CD14-positive monocyte (primary cell): ENCODE measurements around the gene LRRC49. TPM values are rescaled to one million over a fixed set of nuclear protein-coding genes. Genes with fewer than 3 reads are reported as not detected.

Source experiments
- DNase-seq, 3 donors: peaks; one replicate each; pipeline ENCODE4 v3.0.0-alpha.2; 2011 to 2022
- H2AFZ ChIP-seq: 2 replicates; pipeline ENCODE4 v1.6.0; 2012; ENCODE audit warnings: mild to moderate bottlenecking, low read depth, low read length, inconsistent platforms; ENCODE audit not compliant: insufficient read depth, poor library complexity, severe bottlenecking
- H3K27ac ChIP-seq, 2 donors: 1 replicate in 1 of 2; 2 replicates in 1 of 2; pipeline ENCODE4 v1.5.1; 2012 to 2013; ENCODE audit warnings: low read length in 2 of 2, control low read depth in 1 of 2, inconsistent platforms in 1 of 2, low read depth in 1 of 2, mild to moderate bottlenecking in 1 of 2
- H3K27me3 ChIP-seq, 2 donors: one replicate each; pipeline versions ENCODE4 v1.6.0 to v1.6.1; 2011 to 2013; ENCODE audit warnings: low read length in 2 of 2; ENCODE audit not compliant: control insufficient read depth in 2 of 2, insufficient read depth in 2 of 2
- H3K36me3 ChIP-seq, 2 donors: replicated peaks in 1 of 2; 1 replicate in 1 of 2; 2 replicates in 1 of 2; pipeline versions ENCODE4 v1.5.1 to v1.6.1; 2012 to 2013; ENCODE audit warnings: low read length in 2 of 2, control low read depth in 1 of 2, inconsistent platforms in 1 of 2, mild to moderate bottlenecking in 1 of 2; ENCODE audit not compliant: insufficient read depth in 2 of 2, control insufficient read depth in 1 of 2
- H3K4me1 ChIP-seq, 2 donors: 1 replicate in 1 of 2; 2 replicates in 1 of 2; pipeline versions ENCODE4 v1.5.1 to v1.6.1; 2012 to 2013; ENCODE audit warnings: low read length in 2 of 2, control low read depth in 1 of 2, inconsistent platforms in 1 of 2, mild to moderate bottlenecking in 1 of 2, moderate library complexity in 1 of 2; ENCODE audit not compliant: insufficient read depth in 2 of 2, control insufficient read depth in 1 of 2
- H3K4me2 ChIP-seq: replicated peaks from 2 replicates; pipeline ENCODE3; 2012; ENCODE audit warnings: low read length, moderate library complexity, mild to moderate bottlenecking; ENCODE audit not compliant: poor library complexity, severe bottlenecking; ENCODE audit errors: extremely low read depth
- H3K4me3 ChIP-seq, 3 experiments: fragments of 200-600 bp in 1 of 3; sonication (generic) in 1 of 3; replicated peaks in 1 of 3; 1 replicate in 2 of 3; 2 replicates in 1 of 3; pipeline ENCODE4 v1.5.1; 2011 to 2013; ENCODE audit warnings: low read length in 3 of 3, mild to moderate bottlenecking in 3 of 3, control low read depth in 2 of 3, low read depth in 2 of 3, inconsistent platforms in 1 of 3, moderate library complexity in 1 of 3
- H3K79me2 ChIP-seq: 2 replicates; pipeline ENCODE4 v1.6.0; 2012; ENCODE audit warnings: mild to moderate bottlenecking, control low read depth, inconsistent platforms, low read length, moderate library complexity; ENCODE audit not compliant: insufficient read depth
- H3K9ac ChIP-seq: 2 replicates; pipeline ENCODE4 v1.6.0; 2017; ENCODE audit warnings: low read length, mild to moderate bottlenecking; ENCODE audit not compliant: insufficient read depth, poor library complexity, severe bottlenecking
- H3K9me3 ChIP-seq, 2 donors: replicated peaks in 1 of 2; 1 replicate in 1 of 2; 2 replicates in 1 of 2; pipeline versions ENCODE4 v1.5.1 to v1.6.1; 2012 to 2013; ENCODE audit warnings: low read length in 2 of 2, control low read depth in 1 of 2; ENCODE audit not compliant: control insufficient read depth in 1 of 2, insufficient read depth in 1 of 2
- H4K20me1 ChIP-seq: 2 replicates; pipeline ENCODE4 v1.6.0; 2012; ENCODE audit warnings: mild to moderate bottlenecking, low read length, control low read depth, moderate library complexity; ENCODE audit not compliant: insufficient read depth
- H3K27ac Mint-ChIP-seq, 7 donors: one replicate each; pipeline ENCODE4 v1.8.0; 2020; ENCODE audit warnings: mild to moderate bottlenecking in 7 of 7, mixed read lengths in 7 of 7, moderate library complexity in 6 of 7, inconsistent platforms in 2 of 7
- H3K27me3 Mint-ChIP-seq, 3 donors: one replicate each; pipeline ENCODE4 v1.8.0; 2021 to 2022; ENCODE audit warnings: low read depth in 3 of 3, mild to moderate bottlenecking in 3 of 3, mixed read lengths in 3 of 3, moderate library complexity in 3 of 3, inconsistent platforms in 1 of 3
- H3K36me3 Mint-ChIP-seq, 2 donors: one replicate each; pipeline ENCODE4 v1.8.0; 2020; ENCODE audit warnings: mixed read lengths in 2 of 2, inconsistent platforms in 1 of 2, mild to moderate bottlenecking in 1 of 2
- H3K4me1 Mint-ChIP-seq: one replicate; pipeline ENCODE4 v1.8.0; 2020; ENCODE audit warnings: mild to moderate bottlenecking, mixed read lengths
- H3K4me3 Mint-ChIP-seq, 2 donors: one replicate each; pipeline ENCODE4 v1.8.0; 2020; ENCODE audit warnings: mild to moderate bottlenecking in 2 of 2, mixed read lengths in 2 of 2, moderate library complexity in 1 of 2
- H3K9me3 Mint-ChIP-seq, 7 donors: one replicate each; pipeline ENCODE4 v1.8.0; 2020 to 2022; ENCODE audit warnings: mixed read lengths in 7 of 7, mild to moderate bottlenecking in 6 of 7, moderate library complexity in 6 of 7, inconsistent platforms in 2 of 7
- WGBS: methylation state at CpG from one replicate; pipeline ENCODE4 v1.1.5; 2013; ENCODE audit warnings: missing lambda C conversion rate; ENCODE audit not compliant: insufficient coverage; 5-methylcytosine and 5-hydroxymethylcytosine counted together
- intact Hi-C, 2 donors: fragments of 100-400 bp; cut with micrococcal nuclease; formaldehyde crosslinking; loops; one replicate each; pipeline versions ENCODE4 v1.15.0 to v1.15.1; 2023
- polyA plus RNA-seq, 3 donors: library from polyadenylated mRNA; depleted of rRNA in 1 of 3; unstranded in 2 of 3; stranded (reverse) in 1 of 3; fragments of 300-500 nt in 2 of 3; fragments of >200 nt in 1 of 3; fragmentation: Illumina TruSeq in 2 of 3; gene quantifications; 1 replicate in 2 of 3; 2 replicates in 1 of 3; pipeline ENCODE4 v1.2.3, GENCODE V29; 2012 to 2021
- TF ChIP-seq, protein P1 (sequence below): fragments of 200-600 bp; IDR thresholded peaks from one replicate; pipeline ENCODE4 v1.8.0; 2022; ENCODE audit warnings: antibody characterized with exemption, mild to moderate bottlenecking

The LRRC49 gene
- polyA plus RNA-seq, 3 donors: 0.08 to 0.51 (median 0.24) TPM

GRCh38 chr15:71088683-71089082 lies 196.1 kb downstream of the LRRC49 start:
- H3K36me3 ChIP-seq: no peaks in the 10 kb centered on the region
- no peaks in the 10 kb centered on the region for H3K4me1 ChIP-seq
- intact Hi-C loops: no loop called here

DNA sequence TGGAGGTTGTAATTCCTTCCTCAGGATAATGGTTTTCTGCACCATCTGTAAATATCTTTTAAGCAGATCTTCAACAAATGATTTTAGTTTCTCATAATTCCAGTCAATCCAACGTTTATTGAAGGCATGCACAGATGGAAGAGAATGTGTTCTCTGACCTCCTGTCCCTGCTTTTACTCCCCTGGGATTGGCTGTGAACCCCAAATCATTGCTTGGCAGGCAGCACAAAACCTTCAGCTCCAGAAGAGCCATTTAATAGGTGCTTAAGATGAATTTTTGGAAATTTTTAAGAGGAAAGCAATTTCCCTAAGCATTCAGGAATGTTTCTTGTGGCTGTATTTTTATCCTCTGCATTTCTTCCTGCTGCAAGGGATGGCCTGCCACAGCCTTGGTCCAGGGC lies 197.2 kb downstream of the LRRC49 start:
- no peak overlapping the region for H3K4me2 ChIP-seq
- no peak overlapping the region for H3K9ac ChIP-seq
- H3K27me3 ChIP-seq: peaks cover 0 to 2% of the 10 kb centered on the region in 2 donors
- no peaks in the 10 kb centered on the region for H3K9me3 ChIP-seq
- TF ChIP-seq, protein P1, sequence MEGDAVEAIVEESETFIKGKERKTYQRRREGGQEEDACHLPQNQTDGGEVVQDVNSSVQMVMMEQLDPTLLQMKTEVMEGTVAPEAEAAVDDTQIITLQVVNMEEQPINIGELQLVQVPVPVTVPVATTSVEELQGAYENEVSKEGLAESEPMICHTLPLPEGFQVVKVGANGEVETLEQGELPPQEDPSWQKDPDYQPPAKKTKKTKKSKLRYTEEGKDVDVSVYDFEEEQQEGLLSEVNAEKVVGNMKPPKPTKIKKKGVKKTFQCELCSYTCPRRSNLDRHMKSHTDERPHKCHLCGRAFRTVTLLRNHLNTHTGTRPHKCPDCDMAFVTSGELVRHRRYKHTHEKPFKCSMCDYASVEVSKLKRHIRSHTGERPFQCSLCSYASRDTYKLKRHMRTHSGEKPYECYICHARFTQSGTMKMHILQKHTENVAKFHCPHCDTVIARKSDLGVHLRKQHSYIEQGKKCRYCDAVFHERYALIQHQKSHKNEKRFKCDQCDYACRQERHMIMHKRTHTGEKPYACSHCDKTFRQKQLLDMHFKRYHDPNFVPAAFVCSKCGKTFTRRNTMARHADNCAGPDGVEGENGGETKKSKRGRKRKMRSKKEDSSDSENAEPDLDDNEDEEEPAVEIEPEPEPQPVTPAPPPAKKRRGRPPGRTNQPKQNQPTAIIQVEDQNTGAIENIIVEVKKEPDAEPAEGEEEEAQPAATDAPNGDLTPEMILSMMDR: no peak
- H3K9me3 Mint-ChIP-seq: peaks cover 1 to 10% (median 3%) of the 10 kb centered on the region in 7 donors
- no peak overlapping the region for H3K4me3 Mint-ChIP-seq
- no peak for DNase-seq
- H3K27me3 Mint-ChIP-seq: peaks cover 0 to 13% (median 7%) of the 10 kb centered on the region in 3 donors
- no peak overlapping the region for H3K27ac ChIP-seq
- H2AFZ ChIP-seq: no peak overlapping the region
- intact Hi-C loops: no loop called here
- no peaks in the 10 kb centered on the region for H3K4me1 ChIP-seq
- no peak overlapping the region for H3K27ac Mint-ChIP-seq
- no peaks in the 10 kb centered on the region for H3K79me2 ChIP-seq
- no peak overlapping the region for H3K4me3 ChIP-seq
- H3K4me1 Mint-ChIP-seq: no peaks in the 10 kb centered on the region
- no peaks in the 10 kb centered on the region for H3K36me3 Mint-ChIP-seq
- H3K36me3 ChIP-seq: no peaks in the 10 kb centered on the region
- H4K20me1 ChIP-seq: no peaks in the 10 kb centered on the region
- WGBS: no CpG with 5 or more reads among the region's 1 CpG

More at GRCh38 chr15:71088683-71089082, 196.1 kb downstream of the LRRC49 start:
- Histone ChIP-seq H3K4me2 (no peak overlapping the region), H4K20me1 (no peaks in the 10 kb centered on the region), H3K79me2 (no peaks in the 10 kb centered on the region), H3K4me3 (no peak overlapping the region), H3K27ac (no peak overlapping the region), H3K27me3 (peaks cover 0 to 2% of the 10 kb centered on the region in 2 donors), H3K9ac (no peak overlapping the region), H3K9me3 (no peaks in the 10 kb centered on the region), H2AFZ (no peak overlapping the region)
- peaks cover 0 to 14% (median 7%) of the 10 kb centered on the region in 3 donors for H3K27me3 Mint-ChIP-seq
- H3K27ac Mint-ChIP-seq: no peak overlapping the region
- no CpG with 5 or more reads among the region's 1 CpG for WGBS
- H3K9me3 Mint-ChIP-seq: peaks cover 0 to 10% (median 2%) of the 10 kb centered on the region in 7 donors
- no peaks in the 10 kb centered on the region for H3K4me1 Mint-ChIP-seq
- no peak overlapping the region for H3K4me3 Mint-ChIP-seq
- TF ChIP-seq, protein P1: no peak
- no peaks in the 10 kb centered on the region for H3K36me3 Mint-ChIP-seq
- DNase-seq: no peak
